T-helper 22 cell (primary cell): ENCODE results near the gene USP10.

ENCODE experiments used
- DNase-seq: peaks from one replicate; pipeline ENCODE4 v3.0.0-alpha.2; 2020; ENCODE audit warnings: low read depth

The USP10 gene, protein sequence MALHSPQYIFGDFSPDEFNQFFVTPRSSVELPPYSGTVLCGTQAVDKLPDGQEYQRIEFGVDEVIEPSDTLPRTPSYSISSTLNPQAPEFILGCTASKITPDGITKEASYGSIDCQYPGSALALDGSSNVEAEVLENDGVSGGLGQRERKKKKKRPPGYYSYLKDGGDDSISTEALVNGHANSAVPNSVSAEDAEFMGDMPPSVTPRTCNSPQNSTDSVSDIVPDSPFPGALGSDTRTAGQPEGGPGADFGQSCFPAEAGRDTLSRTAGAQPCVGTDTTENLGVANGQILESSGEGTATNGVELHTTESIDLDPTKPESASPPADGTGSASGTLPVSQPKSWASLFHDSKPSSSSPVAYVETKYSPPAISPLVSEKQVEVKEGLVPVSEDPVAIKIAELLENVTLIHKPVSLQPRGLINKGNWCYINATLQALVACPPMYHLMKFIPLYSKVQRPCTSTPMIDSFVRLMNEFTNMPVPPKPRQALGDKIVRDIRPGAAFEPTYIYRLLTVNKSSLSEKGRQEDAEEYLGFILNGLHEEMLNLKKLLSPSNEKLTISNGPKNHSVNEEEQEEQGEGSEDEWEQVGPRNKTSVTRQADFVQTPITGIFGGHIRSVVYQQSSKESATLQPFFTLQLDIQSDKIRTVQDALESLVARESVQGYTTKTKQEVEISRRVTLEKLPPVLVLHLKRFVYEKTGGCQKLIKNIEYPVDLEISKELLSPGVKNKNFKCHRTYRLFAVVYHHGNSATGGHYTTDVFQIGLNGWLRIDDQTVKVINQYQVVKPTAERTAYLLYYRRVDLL

GRCh38 chr16:84699712-84700445 lies at the start of gene USP10:
USP10 (plus strand) TSS chr16:84700000; CDS start chr16:84700091, 91 bp downstream.
- DNase-seq = peak; percentile 73

GRCh38 chr16:84650062-84650991 lies 49.5 kb upstream of the USP10 start:
- no peak for DNase-seq

DNA sequence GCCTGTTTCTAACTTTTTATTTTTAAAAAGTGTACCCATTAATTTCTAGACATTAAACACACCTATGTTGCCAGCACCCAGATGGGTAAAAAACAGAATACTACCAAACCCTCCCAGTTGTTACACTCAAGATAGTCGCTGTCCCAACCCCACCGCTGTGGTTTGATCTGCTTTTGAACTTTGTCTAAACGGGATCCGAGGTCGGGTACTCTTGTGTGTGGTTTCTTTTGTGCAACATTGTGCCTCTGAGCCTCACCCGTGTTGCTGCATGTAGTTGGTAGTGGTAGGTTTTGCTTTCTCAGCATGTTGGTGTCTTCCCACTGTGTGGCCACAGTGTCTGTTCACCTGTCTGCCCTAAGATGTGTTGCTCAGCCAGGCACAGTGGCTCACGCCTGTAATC lies 47.2 kb upstream of the USP10 start:
- no peak for DNase-seq

- DNase-seq = no peak
Observed at GRCh38 chr16:84654238-84654637, 45.6 kb upstream of the USP10 start.

GRCh38 chr16:84654998-84655397 lies 44.8 kb upstream of the USP10 start:
- no peak for DNase-seq

DNA sequence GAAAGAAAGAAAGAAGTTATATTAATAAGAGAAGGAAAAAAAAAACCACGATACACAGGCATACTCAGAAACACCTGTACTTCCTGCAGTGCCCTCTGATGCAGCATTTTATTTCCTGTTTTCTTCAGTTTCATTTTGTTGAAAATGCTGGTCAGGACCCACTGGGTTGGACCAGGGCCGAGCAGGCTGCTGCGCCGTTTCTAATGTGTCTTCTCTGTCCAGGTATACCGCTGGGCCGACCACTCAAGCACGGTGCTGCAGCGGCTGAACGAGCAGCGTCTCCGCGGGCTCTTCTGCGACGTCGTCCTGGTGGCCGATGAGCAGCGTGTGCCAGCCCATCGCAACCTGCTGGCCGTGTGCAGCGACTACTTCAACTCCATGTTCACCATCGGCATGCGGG lies 43.2 kb upstream of the USP10 start:
- DNase-seq = no peak

DNA sequence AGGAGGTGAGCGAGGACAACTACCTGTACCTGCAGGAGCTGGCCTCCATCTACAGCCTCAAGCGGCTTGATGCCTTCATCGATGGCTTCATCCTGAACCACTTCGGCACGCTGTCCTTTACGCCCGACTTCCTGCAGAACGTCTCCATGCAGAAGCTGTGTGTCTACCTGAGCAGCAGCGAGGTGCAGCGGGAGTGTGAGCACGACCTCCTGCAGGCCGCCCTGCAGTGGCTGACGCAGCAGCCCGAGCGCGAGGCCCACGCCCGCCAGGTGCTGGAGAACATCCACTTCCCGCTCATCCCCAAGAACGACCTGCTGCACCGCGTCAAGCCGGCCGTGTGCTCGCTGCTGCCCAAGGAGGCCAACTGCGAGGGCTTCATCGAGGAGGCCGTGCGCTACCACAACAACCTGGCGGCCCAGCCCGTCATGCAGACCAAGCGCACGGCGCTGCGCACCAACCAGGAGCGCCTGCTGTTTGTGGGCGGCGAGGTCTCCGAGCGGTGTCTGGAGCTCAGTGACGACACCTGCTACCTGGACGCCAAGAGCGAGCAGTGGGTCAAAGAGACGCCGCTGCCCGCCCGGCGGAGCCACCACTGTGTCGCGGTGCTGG lies 42.5 kb upstream of the USP10 start:
- DNase-seq = no peak

DNA sequence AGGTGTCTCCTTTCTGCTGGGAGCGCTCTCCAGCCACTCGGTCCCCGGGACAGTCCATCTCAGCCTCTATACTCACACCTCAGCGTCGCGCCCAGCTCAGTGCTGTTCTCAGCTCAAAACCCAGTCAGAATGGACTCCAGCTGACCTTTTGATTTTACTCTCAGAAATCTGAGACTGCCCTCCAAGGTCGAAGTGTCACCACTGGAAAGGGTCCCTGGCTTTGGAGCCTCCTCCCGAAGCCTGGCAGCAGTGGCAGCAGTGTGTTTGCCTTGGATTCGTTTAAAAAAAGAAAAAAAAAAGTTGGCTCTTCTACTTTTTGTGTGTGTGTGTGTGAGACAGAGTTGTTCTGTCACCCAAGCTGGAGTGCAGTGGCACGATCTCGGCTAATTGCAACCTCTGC lies 41.1 kb upstream of the USP10 start:
- DNase-seq = no peak

DNA sequence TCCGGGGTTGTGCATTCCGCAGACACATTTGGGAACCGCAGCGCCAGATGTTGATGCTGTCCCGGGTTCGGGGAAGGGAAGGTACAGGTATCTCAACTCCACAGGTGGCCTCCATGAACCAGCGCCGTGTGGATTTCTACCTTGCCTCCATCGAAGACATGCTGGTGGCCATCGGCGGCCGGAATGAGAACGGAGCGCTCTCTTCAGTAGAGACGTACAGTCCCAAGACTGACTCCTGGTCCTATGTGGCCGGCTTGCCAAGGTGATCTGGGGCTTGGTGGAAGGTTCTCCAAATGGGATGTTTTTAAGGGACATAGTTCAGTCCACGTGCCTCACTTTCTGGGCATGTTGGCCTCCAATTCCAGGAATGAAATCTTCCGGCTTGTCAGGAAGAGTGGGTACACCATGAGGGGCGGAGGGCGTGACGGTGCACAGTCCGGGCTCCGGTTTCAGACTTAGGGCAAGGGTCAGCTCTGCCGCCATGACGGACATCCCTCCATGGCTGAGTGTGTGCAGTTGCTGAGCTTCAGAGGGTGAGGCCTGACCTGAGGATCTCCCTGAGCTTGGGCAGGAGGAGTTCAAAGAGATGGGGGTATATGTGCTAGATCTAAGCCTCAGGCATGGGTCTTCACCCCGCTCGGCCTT lies 40.0 kb upstream of the USP10 start:
- DNase-seq = no peak

GRCh38 chr16:84660973-84661372 lies 38.8 kb upstream of the USP10 start:
- no peak for DNase-seq

- no peak for DNase-seq
Observed at GRCh38 chr16:84661418-84662060, 38.3 kb upstream of the USP10 start.

DNA sequence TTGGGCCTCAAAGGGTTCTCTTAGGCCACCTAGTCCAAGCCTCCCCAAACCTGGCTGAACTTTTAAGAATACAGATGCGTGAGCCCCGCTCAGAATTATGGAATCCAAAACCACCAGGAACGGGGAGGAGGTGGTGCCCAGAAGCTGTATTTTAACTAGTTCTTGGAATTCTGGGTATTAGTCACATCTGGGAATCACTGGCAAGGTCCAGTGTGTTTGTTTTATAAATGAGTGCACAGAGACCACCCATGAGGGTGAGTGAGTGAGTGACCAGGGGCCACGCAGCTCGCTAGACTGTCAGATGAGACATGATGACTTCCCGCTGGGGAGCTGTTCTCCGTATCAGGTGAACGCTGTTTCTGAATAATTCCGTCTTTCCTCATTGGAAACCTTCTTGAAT lies 37.3 kb upstream of the USP10 start:
- DNase-seq = no peak

DNA sequence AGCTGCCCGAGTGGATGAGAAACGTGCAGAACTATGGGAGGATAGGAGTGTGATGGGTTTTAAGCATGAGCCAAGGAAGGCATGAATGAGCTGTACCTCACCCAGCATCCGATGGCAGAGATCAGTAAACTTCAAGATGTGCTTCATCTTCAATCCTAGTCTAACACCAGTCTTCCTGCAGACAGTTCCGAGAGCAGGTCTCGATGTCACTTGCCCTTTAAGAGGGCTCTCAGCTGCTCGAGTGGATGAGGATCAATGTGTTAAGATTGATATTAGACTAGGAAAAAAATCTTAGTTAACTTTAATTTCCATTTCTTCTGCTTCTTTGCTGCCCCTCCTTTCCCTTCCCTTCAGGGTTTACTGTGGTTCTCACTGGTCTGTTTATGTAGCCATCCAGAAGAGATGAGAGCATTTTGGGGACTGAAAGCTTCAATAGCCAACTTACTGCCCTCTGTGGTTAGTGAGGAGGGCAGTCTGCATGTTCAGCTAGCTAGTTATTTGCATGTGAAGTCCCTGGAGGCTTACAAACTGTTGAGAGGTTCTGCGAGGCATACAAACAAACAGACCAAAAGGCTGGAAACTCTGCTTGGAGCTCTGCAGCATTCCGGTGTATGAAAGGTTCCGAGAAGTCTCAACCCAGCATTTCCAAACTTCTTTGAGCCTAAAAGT lies 36.2 kb upstream of the USP10 start:
- no peak for DNase-seq

GRCh38 chr16:84665359-84665758 lies 34.4 kb upstream of the USP10 start:
- DNase-seq = no peak

DNA sequence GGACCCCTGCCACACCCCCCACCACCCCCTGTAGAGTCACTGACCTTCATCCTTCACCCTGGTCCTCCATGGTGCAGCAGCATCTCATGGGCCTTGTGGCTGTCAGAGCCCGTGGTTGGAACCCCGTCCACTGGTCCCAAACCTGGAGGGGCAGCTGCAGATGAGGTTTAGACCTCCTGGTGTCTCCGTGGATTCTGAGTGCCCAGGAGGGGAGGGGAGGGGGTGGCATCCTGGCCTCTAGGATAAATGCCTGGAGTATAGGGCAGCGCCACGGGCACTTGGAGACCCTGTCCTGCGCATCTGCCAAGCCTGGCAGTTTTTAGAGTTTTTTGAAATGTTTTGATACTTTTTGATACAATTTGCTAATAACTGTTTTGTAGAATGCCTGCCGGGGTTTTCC lies 34.0 kb upstream of the USP10 start:
- no peak for DNase-seq

DNA sequence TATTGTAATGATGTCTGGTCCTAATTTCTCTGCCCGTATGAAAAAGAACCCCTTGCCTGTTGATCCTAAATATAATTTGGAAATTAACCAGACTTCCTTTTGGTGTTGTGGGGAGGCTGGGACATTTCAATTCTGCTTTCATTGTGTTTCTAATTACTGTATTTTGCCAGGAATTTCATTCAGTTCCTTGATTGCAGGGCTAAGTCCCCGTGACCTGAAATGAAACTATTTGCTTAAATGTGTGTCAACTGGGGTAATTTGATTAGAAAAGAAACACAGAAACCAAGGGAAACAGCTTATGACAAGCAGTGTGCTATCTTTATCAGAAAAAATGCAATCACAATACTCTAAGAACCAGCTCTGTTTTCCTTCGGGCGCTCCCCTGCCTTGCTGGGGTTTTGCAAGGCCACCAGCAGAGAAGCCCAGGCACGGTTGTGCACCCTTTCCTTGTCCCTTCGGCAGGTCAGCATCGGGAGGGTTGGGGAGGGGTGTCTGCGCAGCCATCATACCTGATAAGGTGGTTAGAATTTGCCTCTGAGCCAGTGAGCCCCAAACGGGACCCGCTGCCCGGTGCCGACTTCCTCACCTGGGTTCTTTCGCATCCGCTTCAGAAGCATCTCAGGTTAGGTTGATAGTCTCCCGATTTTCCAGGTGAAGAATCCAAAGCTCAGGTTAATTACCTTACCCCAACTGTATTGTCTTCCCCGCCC lies 32.0 kb upstream of the USP10 start:
- DNase-seq = no peak

GRCh38 chr16:84670063-84670462 lies 29.7 kb upstream of the USP10 start:
- no peak for DNase-seq

DNA sequence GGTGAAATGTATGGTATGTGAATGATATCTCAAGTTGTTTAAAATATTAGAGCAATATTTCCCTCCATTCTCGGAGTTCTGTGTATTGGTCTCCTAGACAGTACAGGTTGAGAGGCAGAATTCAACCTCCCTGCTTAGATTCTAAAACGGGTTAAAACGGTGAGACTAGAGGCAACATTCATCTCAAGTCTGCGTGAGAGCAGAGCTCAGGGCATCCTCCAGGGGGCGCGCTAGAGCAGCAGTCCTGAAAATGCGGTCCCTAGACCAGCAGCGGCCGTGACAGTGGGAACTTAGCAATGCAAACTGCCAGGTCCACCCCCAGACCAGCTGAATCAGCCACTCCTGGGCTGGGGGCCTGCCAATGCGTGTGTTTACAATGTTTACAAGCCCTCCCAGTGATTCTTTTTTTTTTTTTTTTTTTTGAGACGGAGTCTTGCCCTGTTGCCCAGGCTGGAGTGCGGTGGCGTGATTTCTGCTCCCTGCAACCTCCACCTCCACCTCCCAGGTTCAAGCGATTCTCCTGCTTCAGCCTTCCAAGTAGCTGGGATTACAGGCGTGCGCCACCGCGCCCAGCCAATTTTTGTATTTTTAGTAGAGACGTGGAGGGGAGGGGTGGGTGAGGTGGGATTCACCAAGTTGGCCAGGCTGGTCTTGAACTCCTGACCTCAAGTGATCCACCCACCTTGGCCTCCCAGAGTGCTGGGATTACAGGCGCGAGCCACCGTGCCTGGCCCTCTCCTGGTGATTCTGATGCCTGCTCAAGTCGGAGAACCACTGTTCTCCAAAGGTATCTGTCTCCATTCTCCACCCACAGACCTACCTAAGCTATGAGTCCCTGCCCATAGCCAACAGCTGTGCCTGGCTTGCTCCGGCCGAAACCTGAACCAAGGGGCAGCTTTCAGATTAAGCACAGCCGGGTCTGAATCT lies 27.3 kb upstream of the USP10 start:
- peak; percentile 51 for DNase-seq
